Effector memory CD4-positive, alpha-beta T cell (primary cell): Measurements from ENCODE around the gene MRPL58.
"Not testable (repeated sequence)": the region's sequence is repeated elsewhere in the genome, so short reads cannot be mapped to it uniquely, and the experiment has no call there.

Source experiments
- DNase-seq, 3 donors: peaks; one replicate each; pipeline ENCODE4 v3.0.0-alpha.2; 2020
- H3K27ac ChIP-seq: 2 replicates; pipeline ENCODE4 v1.7.0; 2013; ENCODE audit warnings: mild to moderate bottlenecking, low read length, moderate library complexity; ENCODE audit not compliant: insufficient read depth, poor library complexity, severe bottlenecking
- H3K27me3 ChIP-seq: replicated peaks from 2 replicates; pipeline ENCODE4 v1.7.0; 2013; ENCODE audit warnings: mild to moderate bottlenecking, low read length; ENCODE audit not compliant: insufficient read depth, control insufficient read depth, poor library complexity, severe bottlenecking
- H3K36me3 ChIP-seq: 2 replicates; pipeline ENCODE4 v1.7.0; 2013; ENCODE audit warnings: mild to moderate bottlenecking, low read length, moderate library complexity; ENCODE audit not compliant: control insufficient read depth, insufficient read depth
- H3K4me1 ChIP-seq: 2 replicates; pipeline ENCODE4 v1.7.0; 2013; ENCODE audit warnings: low read length, mild to moderate bottlenecking; ENCODE audit not compliant: control insufficient read depth, insufficient read depth, poor library complexity, severe bottlenecking
- H3K4me3 ChIP-seq: 2 replicates; pipeline ENCODE4 v1.7.0; 2013; ENCODE audit warnings: low read length, low read depth, mild to moderate bottlenecking; ENCODE audit not compliant: insufficient read depth, poor library complexity, severe bottlenecking
- H3K9me3 ChIP-seq: 2 replicates; pipeline ENCODE4 v1.7.0; 2013; ENCODE audit warnings: mild to moderate bottlenecking, low read length, moderate library complexity; ENCODE audit not compliant: control insufficient read depth

The MRPL58 gene

DNA sequence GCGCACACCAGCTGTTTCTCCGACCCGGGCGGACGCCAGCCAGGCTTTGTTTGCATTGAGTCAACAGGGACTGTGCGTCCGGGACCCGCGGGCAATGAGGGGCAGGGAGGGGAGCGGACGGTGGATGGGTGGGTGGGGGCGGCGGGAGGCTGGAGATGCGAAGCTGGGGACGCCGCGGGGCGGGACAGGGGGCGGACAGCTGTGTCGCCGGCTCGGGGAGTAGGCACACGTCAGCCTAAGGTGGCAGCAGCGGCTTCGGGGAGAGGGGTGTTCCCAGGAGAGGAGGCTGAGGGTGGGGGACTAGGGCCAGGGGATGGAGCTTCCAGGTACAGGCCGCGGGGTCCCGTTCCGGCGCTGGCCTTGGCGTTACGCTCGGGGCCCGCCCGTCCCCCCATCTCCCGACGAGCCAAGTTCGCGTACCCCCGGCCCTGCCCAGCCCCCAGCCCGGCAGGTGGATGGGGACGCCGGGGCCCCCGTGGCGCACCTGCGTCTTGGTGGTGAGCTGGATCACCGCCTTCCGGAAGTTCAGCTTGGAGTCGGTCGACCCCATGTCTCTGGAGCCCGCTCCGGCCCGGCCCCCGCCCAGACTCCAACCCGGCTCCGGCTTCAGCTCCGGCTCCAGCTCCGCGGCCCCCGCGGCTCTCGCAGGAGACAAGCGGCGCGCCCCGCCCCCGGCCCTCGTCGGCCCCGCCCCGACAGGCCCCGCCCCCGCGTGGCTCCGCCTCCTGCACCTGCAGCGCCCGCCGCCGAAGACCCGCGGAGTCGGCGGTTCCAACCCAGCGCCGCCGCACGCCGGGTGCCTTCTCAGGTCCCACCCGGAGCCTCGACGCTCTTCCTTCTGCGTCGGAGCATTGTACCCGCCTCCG is 40.1 kb upstream of the MRPL58 start, which contains the start of gene HID1:
Gene HID1 (minus strand): TSS at position 653 of the 866 bp plus-strand sequence. CDS start 103 bp downstream, at position 550.
- peak; percentile 76 to 78 (median 78) for DNase-seq

DNA sequence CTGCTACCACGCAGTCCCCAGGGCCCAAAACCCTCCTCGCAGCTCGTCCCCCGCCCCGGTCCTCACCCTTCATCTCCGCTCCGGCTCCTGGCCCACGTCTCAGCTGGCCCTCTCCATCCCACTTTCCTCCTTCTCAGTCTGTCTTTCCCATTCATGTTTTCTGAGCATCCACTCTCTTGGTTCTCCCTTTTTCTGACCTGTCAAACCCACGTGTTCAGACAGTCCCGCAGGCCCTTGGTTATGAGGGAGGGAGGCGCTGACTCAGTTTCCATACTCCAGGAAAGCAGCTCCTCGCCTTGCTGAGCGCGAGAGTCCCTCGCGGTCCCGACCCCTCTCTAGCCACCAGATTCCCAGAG is 39.5 kb upstream of the MRPL58 start:
- H3K36me3 ChIP-seq, result no peaks in the 10 kb centered on the region
- DNase-seq, result no peak
- peaks cover 10% of the 10 kb centered on the region for H3K4me1 ChIP-seq
- peak overlapping the region; percentile 78 for H3K4me3 ChIP-seq
- H3K9me3 ChIP-seq, result no peaks in the 10 kb centered on the region
- no peaks in the 10 kb centered on the region for H3K27me3 ChIP-seq
- no peak overlapping the region for H3K27ac ChIP-seq

More for the DNA sequence above, 40.1 kb upstream of the MRPL58 start, which contains the start of gene HID1:
- Histone ChIP-seq H3K9me3 (no peaks in the 10 kb centered on the region), H3K4me3 (peak within 1 kb of the TSS; percentile 78), H3K27me3 (no peaks in the 10 kb centered on the region), H3K4me1 (peaks cover 10% of the 10 kb centered on the region), H3K36me3 (no peaks in the 10 kb centered on the region), H3K27ac (no peak within 1 kb of the TSS)

DNA sequence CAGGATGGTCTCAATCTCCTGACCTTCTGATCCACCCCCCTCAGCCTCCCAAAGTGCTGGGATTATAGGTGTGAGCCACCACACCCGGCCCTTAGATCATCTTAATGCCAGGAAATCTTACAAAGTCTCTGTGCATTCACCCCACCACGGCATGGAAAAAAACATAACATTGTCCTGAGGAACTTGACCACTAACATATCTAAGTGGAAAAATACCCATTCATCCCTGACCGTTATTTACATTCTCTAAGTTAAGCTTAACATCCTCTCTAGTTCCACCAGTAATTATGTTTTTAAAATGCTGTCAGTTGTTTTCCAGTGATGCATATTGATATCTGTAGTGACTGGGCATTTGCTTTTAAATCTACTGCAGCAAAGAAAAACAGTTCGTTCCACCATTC is 36.5 kb upstream of the MRPL58 start:
- Histone ChIP-seq H3K4me3 (no peak overlapping the region), H3K36me3 (no peaks in the 10 kb centered on the region), H3K9me3 (no peaks in the 10 kb centered on the region), H3K27me3 (no peaks in the 10 kb centered on the region), H3K4me1 (peaks cover 11% of the 10 kb centered on the region), H3K27ac (no peak overlapping the region)
- no peak for DNase-seq

DNA sequence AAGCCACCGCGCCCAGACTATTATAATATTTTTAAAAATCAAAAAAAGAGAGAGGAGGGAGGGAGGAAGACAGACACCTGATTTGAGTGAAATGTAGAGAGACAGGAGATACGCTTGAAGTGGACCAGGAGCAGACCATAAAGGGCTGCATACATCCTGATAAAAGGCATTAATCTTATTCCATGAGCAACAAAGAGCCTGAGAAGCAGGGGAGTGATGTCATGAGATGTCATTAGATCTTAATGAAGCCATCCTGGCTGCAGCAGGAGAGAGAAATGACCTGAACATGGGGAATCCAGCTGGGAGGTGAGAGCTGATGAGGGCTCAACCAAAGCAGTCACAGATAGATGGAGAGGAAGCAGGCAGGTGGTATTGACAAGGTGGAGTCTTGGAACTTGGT is 34.7 kb upstream of the MRPL58 start:
- Histone ChIP-seq H3K27me3 (no peaks in the 10 kb centered on the region), H3K27ac (no peak overlapping the region), H3K4me1 (peaks cover 22% of the 10 kb centered on the region), H3K9me3 (no peaks in the 10 kb centered on the region), H3K36me3 (no peaks in the 10 kb centered on the region), H3K4me3 (no peak overlapping the region)
- no peak for DNase-seq

DNA sequence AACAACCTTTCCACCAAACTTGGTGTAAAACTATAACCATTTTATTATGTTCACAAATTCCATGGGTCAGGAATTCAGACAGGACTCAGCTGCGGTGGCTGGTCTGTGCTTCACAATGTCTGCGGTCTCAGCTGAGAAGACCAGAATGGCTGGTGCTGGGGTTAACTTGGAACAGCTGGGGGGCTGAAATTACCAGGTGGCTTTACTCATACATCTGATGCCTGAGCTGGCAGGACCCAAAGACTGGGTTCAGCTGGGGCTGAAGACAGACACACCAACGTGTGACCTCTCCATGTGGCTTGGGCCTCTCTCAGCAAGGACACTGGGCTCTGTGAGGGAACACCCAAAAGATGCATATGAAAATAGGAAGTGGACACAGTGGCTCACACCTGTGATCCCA is 34.2 kb upstream of the MRPL58 start:
- Histone ChIP-seq H3K9me3 (no peaks in the 10 kb centered on the region), H3K27me3 (no peaks in the 10 kb centered on the region), H3K27ac (no peak overlapping the region), H3K36me3 (no peaks in the 10 kb centered on the region), H3K4me1 (peaks cover 18% of the 10 kb centered on the region), H3K4me3 (no peak overlapping the region)
- no peak for DNase-seq

DNA sequence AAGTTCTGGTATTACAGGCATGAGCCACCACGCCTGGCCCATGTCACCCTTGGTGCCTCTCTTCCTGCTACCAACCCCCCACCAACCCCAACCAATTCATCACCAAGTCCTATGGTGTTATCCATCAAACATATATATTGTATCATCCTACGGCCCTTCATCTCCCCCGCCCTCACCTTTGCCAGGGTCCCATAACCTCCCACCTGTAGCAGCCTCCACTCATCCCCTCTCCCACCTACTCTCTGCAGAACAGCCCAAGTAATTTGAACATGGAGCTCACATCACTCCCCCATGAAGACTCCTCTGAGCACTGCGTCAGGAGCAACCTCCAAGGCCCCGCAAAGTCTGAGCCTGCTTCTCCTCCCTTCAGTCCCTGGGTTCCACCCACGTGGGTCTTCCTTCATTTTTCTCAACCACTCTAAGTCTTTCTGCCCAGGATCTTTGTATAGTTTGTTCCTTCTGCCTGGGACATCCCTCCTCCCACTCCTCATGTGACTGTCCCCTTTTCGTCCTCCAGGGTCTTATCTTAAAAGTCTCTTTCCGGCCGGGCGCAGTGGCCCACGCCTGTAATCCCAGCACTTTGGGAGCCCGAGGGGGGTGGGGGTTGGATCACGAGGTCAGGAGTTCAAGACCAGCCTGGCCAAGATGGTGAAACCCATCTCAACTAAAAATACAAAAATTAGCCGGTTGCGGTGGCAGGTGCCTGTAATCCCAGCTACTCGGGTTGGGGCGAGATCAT is 32.9 kb upstream of the MRPL58 start:
- Histone ChIP-seq H3K4me1 (peaks cover 18% of the 10 kb centered on the region), H3K4me3 (no peak overlapping the region), H3K27me3 (no peaks in the 10 kb centered on the region), H3K36me3 (no peaks in the 10 kb centered on the region), H3K27ac (no peak overlapping the region), H3K9me3 (no peaks in the 10 kb centered on the region)
- DNase-seq, result no peak

DNA sequence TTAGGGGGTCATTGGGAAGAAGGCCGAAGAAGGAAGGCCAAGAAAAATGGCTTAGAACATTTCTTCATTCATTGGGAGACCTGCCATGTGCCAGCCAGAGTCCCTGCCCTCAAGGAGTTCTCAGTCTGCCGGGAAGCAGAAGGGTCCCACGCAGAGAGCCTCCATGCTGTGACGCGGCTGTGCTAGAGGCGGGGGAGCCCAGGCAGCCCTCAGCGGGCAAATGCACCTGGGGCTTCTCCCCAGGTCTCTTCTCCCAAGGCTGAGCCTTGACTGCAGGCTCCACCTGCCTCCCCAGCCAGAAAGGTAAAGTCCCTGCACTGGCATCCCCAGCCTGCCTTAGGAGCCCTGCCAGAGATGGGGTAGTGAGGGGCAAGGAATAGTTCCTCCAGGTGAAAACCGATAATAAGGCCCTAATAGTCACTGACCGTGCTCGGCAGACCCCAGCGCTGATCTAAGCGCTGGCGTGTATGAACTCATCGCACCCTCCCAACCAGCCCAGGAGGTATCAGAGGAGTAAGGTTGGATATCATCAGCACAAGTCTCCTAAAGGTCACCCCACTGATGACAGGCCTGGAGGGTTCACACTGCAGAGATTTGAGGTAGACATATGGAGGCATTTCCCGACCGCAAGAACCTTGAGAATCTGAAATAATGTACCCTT is 31.0 kb upstream of the MRPL58 start:
- peak overlapping the region; percentile 48 for H3K27ac ChIP-seq
- H3K4me1 ChIP-seq, result peaks cover 18% of the 10 kb centered on the region
- H3K4me3 ChIP-seq, result peak overlapping the region; percentile 56
- no peaks in the 10 kb centered on the region for H3K36me3 ChIP-seq
- no peak for DNase-seq
- no peaks in the 10 kb centered on the region for H3K9me3 ChIP-seq
- no peaks in the 10 kb centered on the region for H3K27me3 ChIP-seq

DNA sequence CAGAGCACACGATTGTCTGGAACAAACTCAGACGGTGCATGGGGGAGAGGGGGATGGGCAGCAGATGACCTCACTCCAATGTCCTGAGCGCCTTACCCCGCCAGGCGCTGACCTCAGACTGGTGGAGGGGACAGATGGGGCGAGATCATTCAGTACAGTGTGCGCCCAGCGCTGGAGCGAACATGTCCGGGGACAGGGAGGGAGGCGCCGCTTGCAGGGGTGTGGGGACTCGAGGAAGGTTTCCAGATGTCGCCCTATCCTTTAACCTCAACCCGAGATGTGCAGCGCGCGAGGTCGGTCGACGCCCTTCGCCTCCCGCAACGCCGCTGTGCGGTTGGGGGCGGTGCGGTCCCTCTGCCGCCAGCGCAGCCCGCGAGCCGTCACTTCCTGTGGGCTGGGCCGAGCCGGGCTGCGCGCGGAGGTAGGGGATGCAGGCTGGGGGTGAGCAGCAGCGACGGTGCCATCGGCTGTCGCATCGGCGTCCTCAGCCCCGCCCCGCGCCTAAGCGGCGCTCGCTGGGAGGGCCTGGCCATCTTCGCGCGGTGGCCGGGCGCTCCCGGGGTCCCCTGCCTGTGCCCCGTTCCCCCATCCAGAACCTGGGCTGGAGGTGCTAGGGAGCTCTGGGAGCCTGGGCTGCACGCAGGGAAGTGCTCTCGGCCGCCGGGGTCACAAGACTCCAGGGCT is 30.3 kb upstream of the MRPL58 start:
- Histone ChIP-seq H3K36me3 (no peaks in the 10 kb centered on the region), H3K4me3 (peak overlapping the region; percentile 56), H3K27me3 (no peaks in the 10 kb centered on the region), H3K27ac (peak overlapping the region; percentile 66), H3K4me1 (peaks cover 23% of the 10 kb centered on the region), H3K9me3 (no peaks in the 10 kb centered on the region)
- DNase-seq, result peak; percentile 74 to 79 (median 76)

DNA sequence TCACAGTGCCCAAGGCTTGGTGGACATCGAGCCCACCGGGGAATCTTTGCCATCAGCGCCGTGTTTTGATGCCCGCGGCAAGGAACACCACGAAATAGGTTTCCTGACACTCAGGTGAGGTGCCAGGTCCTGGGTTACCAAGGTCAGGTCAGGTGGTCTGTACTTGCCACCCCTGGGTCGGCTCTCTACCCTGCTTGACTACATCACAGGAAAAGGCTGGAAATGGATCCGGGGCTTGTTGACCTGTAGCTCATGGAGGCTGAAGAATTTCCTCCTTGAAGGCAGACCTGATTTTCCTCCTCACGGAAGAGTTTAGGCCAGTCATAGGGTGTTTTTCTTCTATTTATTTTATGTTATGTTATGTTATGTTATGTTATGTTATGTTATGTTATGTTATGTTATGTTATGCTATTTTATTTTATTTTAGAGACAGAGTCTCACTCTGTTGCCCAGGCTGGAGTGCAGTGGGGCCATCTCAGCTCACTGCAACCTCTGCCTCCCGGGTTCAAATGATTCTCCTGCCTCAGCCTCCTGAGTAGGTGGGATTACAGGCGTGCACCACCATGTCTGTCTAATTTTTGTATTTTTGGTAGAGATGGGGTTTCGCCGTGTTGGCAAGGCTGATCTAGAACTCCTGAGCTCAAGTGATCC is 29.7 kb upstream of the MRPL58 start:
- Histone ChIP-seq H3K4me1 (peaks cover 25% of the 10 kb centered on the region), H3K27ac (peak overlapping the region; percentile 66), H3K4me3 (peak overlapping the region; percentile 56)
- H3K36me3 ChIP-seq, H3K27me3 ChIP-seq, H3K9me3 ChIP-seq, DNase-seq: not testable (repeated sequence)
